SK-N-SH treated with all-trans-retinoic acid at 6 μM for 48 hours (cell line): ENCODE data around the gene PKN2.

Experiments
- ATAC-seq: fragments of 200-7000 bp; cut with Tn5 transposase; 3 replicates; pipeline ENCODE4 v1.9.1; 2020; ENCODE audit warnings: mild to moderate bottlenecking, moderate library complexity
- ARNTL ChIP-seq: fragments of 450-650 bp; formaldehyde crosslinking; IDR thresholded peaks from 2 replicates; pipeline ENCODE4 v1.5.0; 2020; ENCODE audit warnings: low read depth, mild to moderate bottlenecking, moderate library complexity, borderline replicate concordance
- BACH2 ChIP-seq: fragments of 250-450 bp; sonication (Bioruptor Pico); IDR thresholded peaks from 2 replicates; pipeline ENCODE4 v1.9.0; 2021; ENCODE audit warnings: mild to moderate bottlenecking, borderline replicate concordance
- CSRNP3 ChIP-seq: fragments of 250-450 bp; sonication (Bioruptor Pico); IDR thresholded peaks from 2 replicates; pipeline ENCODE4 v1.5.1; 2021; ENCODE audit warnings: mild to moderate bottlenecking, moderate library complexity
- ESRRG ChIP-seq: fragments of 250-450 bp; sonication (Bioruptor Pico); IDR thresholded peaks from 2 replicates; pipeline ENCODE4 v1.6.1; 2021; ENCODE audit warnings: mild to moderate bottlenecking
- GLIS3 ChIP-seq: fragments of 250-450 bp; sonication (Bioruptor Pico); IDR thresholded peaks from 2 replicates; pipeline ENCODE4 v1.5.0; 2020; ENCODE audit warnings: mild to moderate bottlenecking, moderate library complexity
- ISL1 ChIP-seq: fragments of 250-450 bp; sonication (Bioruptor Pico); IDR thresholded peaks from 2 replicates; pipeline ENCODE4 v2.1.2; 2022; ENCODE audit warnings: mild to moderate bottlenecking, moderate library complexity
- OSR1 ChIP-seq: fragments of 250-450 bp; sonication (Bioruptor Pico); IDR thresholded peaks from 2 replicates; pipeline ENCODE4 v1.8.0; 2022; ENCODE audit warnings: moderate library complexity, mild to moderate bottlenecking, inconsistent platforms
- PATZ1 ChIP-seq: fragments of 250-450 bp; sonication (Bioruptor Pico); IDR thresholded peaks from 2 replicates; pipeline ENCODE4 v1.8.0; 2020; ENCODE audit warnings: mild to moderate bottlenecking, moderate library complexity, borderline replicate concordance
- RARB ChIP-seq: fragments of 250-450 bp; sonication (Bioruptor Pico); IDR thresholded peaks from 2 replicates; pipeline ENCODE4 v1.8.0; 2021; ENCODE audit warnings: mild to moderate bottlenecking, moderate library complexity
- SNAI2 ChIP-seq: fragments of 250-450 bp; sonication (Bioruptor Pico); IDR thresholded peaks from 2 replicates; pipeline ENCODE4 v1.5.0; 2020; ENCODE audit warnings: mild to moderate bottlenecking, moderate library complexity
- TCF4 ChIP-seq: fragments of 250-450 bp; sonication (Bioruptor Pico); IDR thresholded peaks from 2 replicates; pipeline ENCODE4 v1.8.0; 2021; ENCODE audit warnings: mild to moderate bottlenecking, moderate library complexity, borderline replicate concordance
- TOX ChIP-seq: fragments of 250-450 bp; sonication (Bioruptor Pico); IDR thresholded peaks from 2 replicates; pipeline ENCODE4 v1.8.0; 2021; ENCODE audit warnings: mild to moderate bottlenecking, moderate library complexity, borderline replicate concordance
- TSHZ2 ChIP-seq: fragments of 250-450 bp; sonication (Bioruptor Pico); IDR thresholded peaks from 2 replicates; pipeline ENCODE4 v1.5.0; 2020; ENCODE audit warnings: mild to moderate bottlenecking, moderate library complexity
- ZC3H10 ChIP-seq: fragments of 250-450 bp; sonication (Bioruptor Pico); IDR thresholded peaks from 2 replicates; pipeline ENCODE4 v1.5.1; 2021; ENCODE audit warnings: mild to moderate bottlenecking, moderate library complexity
- ZFP3 ChIP-seq: fragments of 250-450 bp; sonication (Bioruptor Pico); IDR thresholded peaks from 2 replicates; pipeline ENCODE4 v1.5.0; 2020; ENCODE audit warnings: mild to moderate bottlenecking, moderate library complexity
- ZNF565 ChIP-seq: fragments of 450-650 bp; formaldehyde crosslinking; conservative IDR thresholded peaks from 2 replicates; pipeline ENCODE4 v1.5.0; 2020; ENCODE audit warnings: low read depth, mild to moderate bottlenecking, moderate library complexity
- TF ChIP-seq, protein P1 (sequence below): fragments of 250-450 bp; sonication (Bioruptor Pico); IDR thresholded peaks from 2 replicates; pipeline ENCODE4 v1.8.0; 2021; ENCODE audit warnings: low read depth, mild to moderate bottlenecking, moderate library complexity, borderline replicate concordance

PKN2 gene

DNA sequence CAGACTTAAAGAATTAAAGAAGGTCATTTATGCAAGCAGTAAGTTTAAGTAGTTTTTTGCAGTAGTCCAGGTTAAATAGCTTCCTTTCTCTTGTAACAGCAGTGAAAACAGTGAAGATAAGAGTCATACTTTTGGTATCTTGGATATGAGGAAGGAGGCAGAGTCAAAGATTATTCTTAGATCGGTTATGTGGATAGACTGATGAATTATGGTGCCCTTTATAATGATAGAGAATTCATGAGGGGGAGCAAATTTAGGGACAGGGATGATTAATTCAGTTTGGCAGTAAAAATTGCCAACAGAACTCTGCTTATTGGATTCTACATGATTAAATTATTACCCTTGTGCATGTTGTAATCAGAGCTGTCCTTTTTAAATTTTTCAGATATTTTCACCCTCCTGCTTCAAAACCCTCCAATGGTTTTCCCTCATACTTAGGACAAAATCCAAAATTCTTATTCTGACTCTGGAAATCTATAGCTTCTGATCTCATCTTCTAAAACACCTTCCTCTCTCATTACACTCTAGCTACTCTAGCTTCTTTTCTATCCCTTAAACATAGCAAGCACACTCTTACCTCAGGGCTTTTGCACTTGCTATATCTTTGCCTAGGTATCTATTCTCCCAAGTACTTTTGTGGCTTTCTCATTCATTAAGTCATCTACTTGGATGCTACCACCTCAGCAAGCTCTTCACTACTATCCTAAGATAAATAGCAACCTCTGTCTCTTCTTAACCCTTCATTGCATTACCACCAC lies 79.8 kb downstream of the PKN2 start:
- TF ChIP-seq ISL1 (CRISPR knock-in tag) (peak; percentile 90), PATZ1 (CRISPR knock-in tag) (no peak), ZFP3 (CRISPR knock-in tag) (peak; percentile 74), RARB (no peak)
- peak; percentile 94 for ATAC-seq

- TF ChIP-seq TCF4 (CRISPR knock-in tag) (no peak), ESRRG (CRISPR knock-in tag) (no peak), ARNTL (CRISPR knock-in tag) (no peak), ZC3H10 (CRISPR knock-in tag) (no peak), GLIS3 (CRISPR knock-in tag) (no peak), TSHZ2 (CRISPR knock-in tag) (no peak), SNAI2 (no peak), ZFP3 (CRISPR knock-in tag) (no peak), ZNF565 (CRISPR knock-in tag) (no peak), TOX (CRISPR knock-in tag) (no peak), RARB (no peak), OSR1 (CRISPR knock-in tag) (no peak)
- TF ChIP-seq, protein P1, sequence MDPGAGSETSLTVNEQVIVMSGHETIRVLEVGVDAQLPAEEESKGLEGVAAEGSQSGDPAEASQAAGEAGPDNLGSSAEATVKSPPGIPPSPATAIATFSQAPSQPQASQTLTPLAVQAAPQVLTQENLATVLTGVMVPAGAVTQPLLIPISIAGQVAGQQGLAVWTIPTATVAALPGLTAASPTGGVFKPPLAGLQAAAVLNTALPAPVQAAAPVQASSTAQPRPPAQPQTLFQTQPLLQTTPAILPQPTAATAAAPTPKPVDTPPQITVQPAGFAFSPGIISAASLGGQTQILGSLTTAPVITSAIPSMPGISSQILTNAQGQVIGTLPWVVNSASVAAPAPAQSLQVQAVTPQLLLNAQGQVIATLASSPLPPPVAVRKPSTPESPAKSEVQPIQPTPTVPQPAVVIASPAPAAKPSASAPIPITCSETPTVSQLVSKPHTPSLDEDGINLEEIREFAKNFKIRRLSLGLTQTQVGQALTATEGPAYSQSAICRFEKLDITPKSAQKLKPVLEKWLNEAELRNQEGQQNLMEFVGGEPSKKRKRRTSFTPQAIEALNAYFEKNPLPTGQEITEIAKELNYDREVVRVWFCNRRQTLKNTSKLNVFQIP (CRISPR knock-in tag) = no peak
- ATAC-seq = no peak
These were observed 84.1 kb downstream of the PKN2 start for GRCh38 chr1:88768187-88768586.

- TF ChIP-seq GLIS3 (CRISPR knock-in tag) (no peak), ZNF565 (CRISPR knock-in tag) (no peak), CSRNP3 (CRISPR knock-in tag) (no peak)
- ATAC-seq = no peak
These were observed 84.7 kb downstream of the PKN2 start for GRCh38 chr1:88768816-88769215.

- ATAC-seq = peak; percentile 82
- TF ChIP-seq RARB = no peak
- no peak for TF ChIP-seq BACH2 (CRISPR knock-in tag)
- TF ChIP-seq CSRNP3 (CRISPR knock-in tag) = no peak
- TF ChIP-seq TOX (CRISPR knock-in tag) = no peak
These were observed 89.6 kb downstream of the PKN2 start for GRCh38 chr1:88773540-88774150.
